Endothelial cell of umbilical vein (primary cell): ENCODE measurements around the gene NLRP9. TPM values are rescaled to one million over a fixed set of nuclear protein-coding genes. Genes with fewer than 3 reads are reported as not detected.

Experiments
- BruUV-seq: library from RNA; stranded (reverse); fragments of 400-500 nt; replicated peaks from 2 replicates; lab custom pipeline; 2021; lab: Mats Ljungman, UMichigan
- CTCF ChIA-PET: fragments of 300-600, 350-600 bp; sonication (Branson Sonifier 250); formaldehyde crosslinking; loops from one replicate; lab custom pipeline; 2021; ENCODE audit warnings: antibody characterized with exemption, inconsistent platforms; lab: Charles Lee
- POLR2A ChIA-PET: fragments of 300-600, 350-600 bp; sonication (Branson Sonifier 250); formaldehyde crosslinking; loops from one replicate; lab custom pipeline; 2021; ENCODE audit warnings: antibody characterized with exemption, inconsistent platforms; lab: Charles Lee
- DNase-seq: peaks from one replicate; pipeline ENCODE4 v3.0.0-alpha.2; 2011; ENCODE audit warnings: low read depth, low spot score
- FAIRE-seq: peaks from 2 replicates; lab custom pipeline; 2011; peaks lifted over from hg19 to GRCh38; lab: Jason Lieb, UNC
- H2AFZ ChIP-seq: 2 replicates; pipeline ENCODE4 v1.6.0; 2012; ENCODE audit warnings: low read depth, low read length, control low read depth, inconsistent platforms
- H3K27ac ChIP-seq: 2 replicates; pipeline ENCODE4 v1.5.1; 2011; ENCODE audit warnings: low read depth, mild to moderate bottlenecking, control low read depth, low read length, moderate library complexity; ENCODE audit not compliant: insufficient read depth
- H3K27me3 ChIP-seq, 2 experiments: 2 replicates each; pipeline versions ENCODE4 v1.6.0 to v1.6.1; 2011; ENCODE audit warnings: low read length in 2 of 2, mixed read lengths in 1 of 2; ENCODE audit not compliant: control insufficient read depth in 2 of 2, insufficient read depth in 2 of 2
- H3K36me3 ChIP-seq, 2 experiments: 2 replicates in 1 of 2; 3 replicates in 1 of 2; pipeline ENCODE4 v1.5.1; 2011; ENCODE audit warnings: low read length in 2 of 2, mild to moderate bottlenecking in 1 of 2, moderate library complexity in 1 of 2; ENCODE audit not compliant: control insufficient read depth in 2 of 2, insufficient read depth in 2 of 2; ENCODE audit errors: extremely low read depth in 1 of 2
- H3K4me1 ChIP-seq: 3 replicates; pipeline ENCODE4 v1.5.1; 2011; ENCODE audit warnings: mild to moderate bottlenecking, low read length; ENCODE audit not compliant: control insufficient read depth, insufficient read depth; ENCODE audit errors: extremely low read depth
- H3K4me2 ChIP-seq: 2 replicates; pipeline ENCODE4 v1.6.1; 2011; ENCODE audit warnings: low read length, control low read depth, mixed read lengths; ENCODE audit not compliant: insufficient read depth
- H3K4me3 ChIP-seq, 3 experiments: fragments of 200-600 bp in 1 of 3; sonication (generic), shearing (Covaris generic) in 1 of 3; replicated peaks in 1 of 3; 2 replicates each; pipeline ENCODE4 v1.5.1; 2011 to 2016; ENCODE audit warnings: control low read depth in 3 of 3, low read length in 3 of 3, mild to moderate bottlenecking in 2 of 3, inconsistent platforms in 1 of 3, low read depth in 1 of 3, moderate library complexity in 1 of 3; ENCODE audit not compliant: insufficient read depth in 1 of 3
- H3K79me2 ChIP-seq: 2 replicates; pipeline ENCODE4 v1.6.0; 2012; ENCODE audit warnings: low read length, inconsistent platforms; ENCODE audit not compliant: control insufficient read depth, insufficient read depth
- H3K9ac ChIP-seq: replicated peaks from 2 replicates; pipeline ENCODE3; 2011; ENCODE audit warnings: low read length, control low read depth; ENCODE audit not compliant: insufficient read depth; ENCODE audit errors: extremely low read depth
- H3K9me1 ChIP-seq: replicated peaks from 3 replicates; pipeline ENCODE4 v1.6.0; 2011; ENCODE audit warnings: mild to moderate bottlenecking, low read length; ENCODE audit not compliant: control insufficient read depth, insufficient read depth; ENCODE audit errors: extremely low read depth
- H3K9me3 ChIP-seq: replicated peaks from 2 replicates; pipeline ENCODE4 v1.5.1; 2012; ENCODE audit warnings: low read length, inconsistent platforms; ENCODE audit not compliant: control insufficient read depth, insufficient read depth
- H4K20me1 ChIP-seq: replicated peaks from 2 replicates; pipeline ENCODE3; 2011; ENCODE audit warnings: mild to moderate bottlenecking, low read length; ENCODE audit not compliant: control insufficient read depth, insufficient read depth; ENCODE audit errors: extremely low read depth
- CTCF ChIP-seq, 2 donors: IDR thresholded peaks; 1 replicate in 1 of 2; 2 replicates in 1 of 2; pipeline ENCODE4 v1.5.1; 2011; ENCODE audit warnings: low read length in 2 of 2, mild to moderate bottlenecking in 2 of 2, moderate library complexity in 2 of 2, control low read depth in 1 of 2, inconsistent platforms in 1 of 2, low read depth in 1 of 2; ENCODE audit not compliant: insufficient read depth in 1 of 2; ENCODE audit errors: extremely low read depth in 1 of 2
- EZH2 ChIP-seq: IDR thresholded peaks from 2 replicates; pipeline ENCODE4 v1.6.1; 2012; ENCODE audit warnings: borderline replicate concordance, low read depth, mild to moderate bottlenecking, moderate library complexity, low read length, inconsistent platforms; ENCODE audit not compliant: severe bottlenecking
- FOS ChIP-seq: IDR thresholded peaks from 2 replicates; pipeline ENCODE4 v1.6.1; 2011; ENCODE audit warnings: mild to moderate bottlenecking, low read length, moderate library complexity, borderline replicate concordance; ENCODE audit not compliant: insufficient read depth
- GATA2 ChIP-seq: IDR thresholded peaks from 2 replicates; pipeline ENCODE4 v1.7.0; 2011; ENCODE audit warnings: low read depth, mild to moderate bottlenecking, moderate library complexity, mixed read lengths, low read length; ENCODE audit not compliant: insufficient read length, insufficient read depth
- JUN ChIP-seq: IDR thresholded peaks from 2 replicates; pipeline ENCODE4 v1.6.1; 2011; ENCODE audit warnings: borderline replicate concordance, low read depth; ENCODE audit not compliant: insufficient read length, insufficient read depth
- MAX ChIP-seq: IDR thresholded peaks from 2 replicates; pipeline ENCODE4 v1.6.1; 2011; ENCODE audit not compliant: insufficient read depth, insufficient read length
- MYC ChIP-seq: IDR thresholded peaks from one replicate; pipeline ENCODE4 v1.6.1; 2011; ENCODE audit warnings: mild to moderate bottlenecking, low read depth, low read length
- POLR2A ChIP-seq: IDR thresholded peaks from 2 replicates; pipeline ENCODE4 v1.6.1; 2012; ENCODE audit warnings: low read depth, mild to moderate bottlenecking, control low read depth, low read length
- POLR2AphosphoS5 ChIP-seq: IDR thresholded peaks from 2 replicates; pipeline ENCODE4 v1.6.1; 2012; ENCODE audit warnings: low read depth, mild to moderate bottlenecking, control low read depth, low read length, moderate library complexity; ENCODE audit not compliant: insufficient read depth
- dilution Hi-C: fragments of 300-500 bp; cut with MboI; formaldehyde crosslinking; loops from one replicate; pipeline ENCODE4 v1.15.0; 2019; ENCODE audit warnings: low sequenced_read_pairs; ENCODE audit not compliant: extremely low pct_ligation_motif_present
- intact Hi-C: fragments of 100-400 bp; cut with micrococcal nuclease; formaldehyde crosslinking; loops from one replicate; pipeline ENCODE4 v1.10.0; 2022
- polyA plus RNA-seq, 4 experiments: library from polyadenylated mRNA; depleted of rRNA in 3 of 4; stranded (reverse) in 3 of 4; unstranded in 1 of 4; fragments of >200 nt; gene quantifications; 2 replicates each; pipeline versions ENCODE4 v1.2.1 to v1.2.3, GENCODE V29; 2011 to 2012; ENCODE audit warnings: missing spikeins in 1 of 4
- total RNA-seq: library from RNA; stranded (reverse); gene quantifications from 2 replicates; pipeline ENCODE4 v1.2.3, GENCODE V29; 2021

NLRP9 gene
- total and polyA plus RNA-seq, 2 donors (not counting 3 experiments of a cell fraction or from before 2014, with no cell fraction given): not detected

GRCh38 chr19:55680339-55681130, 57.7 kb downstream of the NLRP9 start:
- dilution Hi-C loops: no loop called here

More at GRCh38 chr19:55680339-55681130, 57.7 kb downstream of the NLRP9 start:
- BruUV-seq: no TSS peak
- Histone ChIP-seq H3K79me2 (peaks cover 83% of the 10 kb centered on the region), H3K4me2 (no peak overlapping the region), H3K9ac (no peak overlapping the region), H3K27ac (no peak overlapping the region), H2AFZ (no peak overlapping the region), H3K36me3 (peaks cover 9 to 37% of the 10 kb centered on the region in 2 experiments), H3K9me3 (no peaks in the 10 kb centered on the region), H4K20me1 (no peaks in the 10 kb centered on the region), H3K4me3 (no peak overlapping the region), H3K4me1 (peaks cover 36% of the 10 kb centered on the region), H3K27me3 (no peaks in the 10 kb centered on the region), H3K9me1 (no peaks in the 10 kb centered on the region)
- ChIA-PET POLR2A (no interaction called here), CTCF (no interaction called here)
- no peak for DNase-seq
- FAIRE-seq: no peak
- intact Hi-C loops: no loop called here
- TF ChIP-seq JUN: no peak
- TF ChIP-seq FOS: no peak
- TF ChIP-seq MAX: no peak
- no peak for TF ChIP-seq EZH2
- no peak for TF ChIP-seq MYC
- TF ChIP-seq GATA2: no peak
- TF ChIP-seq CTCF (IDR thresholded peaks at IDR 0.05; ENCODE audit: extremely low read depth in 1 of 2, insufficient read depth in 1 of 2, low read depth in 1 of 2, low read length in 2 of 2): no peak
- TF ChIP-seq POLR2A: no peak
- TF ChIP-seq POLR2AphosphoS5: no peak
